MCF 10A (cell line): ENCODE data around the gene GYG2. TPM values are rescaled to one million over a fixed set of nuclear protein-coding genes. Genes with fewer than 3 reads are reported as not detected.
"Not testable (repeated sequence)": the region's sequence is repeated elsewhere in the genome, so short reads cannot be mapped to it uniquely, and the experiment has no call there.

Experiments
- BruUV-seq: library from RNA; stranded (reverse); fragments of 400-500 nt; replicated peaks from 2 replicates; lab custom pipeline; 2021; lab: Mats Ljungman, UMichigan
- CTCF ChIA-PET: fragments of 300-600 bp; sonication (Branson Sonifier 250); formaldehyde crosslinking; extraction: SDS; loops from one replicate; lab custom pipeline; 2021; ENCODE audit warnings: antibody characterized with exemption, inconsistent platforms; lab: Yijun Ruan, JAX
- POLR2A ChIA-PET: fragments of 300-600, 350-650 bp; sonication (Branson Sonifier 250); formaldehyde crosslinking; extraction: SDS; loops from one replicate; lab custom pipeline; 2020; ENCODE audit warnings: antibody characterized with exemption, inconsistent platforms; lab: Yijun Ruan, JAX
- DNase-seq: peaks from one replicate; pipeline ENCODE4 v3.0.0-alpha.2; 2018; ENCODE audit not compliant: unreplicated experiment
- H3K27ac Mint-ChIP-seq: one replicate; pipeline ENCODE4 v1.8.0; 2022; ENCODE audit warnings: mild to moderate bottlenecking, low read depth, mixed read lengths; ENCODE audit not compliant: unreplicated experiment
- H3K27me3 Mint-ChIP-seq: one replicate; pipeline ENCODE4 v1.8.0; 2022; ENCODE audit warnings: mixed read lengths; ENCODE audit not compliant: insufficient read depth, unreplicated experiment
- H3K36me3 Mint-ChIP-seq: one replicate; pipeline ENCODE4 v1.8.0; 2022; ENCODE audit warnings: mild to moderate bottlenecking, moderate library complexity, mixed read lengths; ENCODE audit not compliant: insufficient read depth, unreplicated experiment
- H3K4me1 Mint-ChIP-seq: one replicate; pipeline ENCODE4 v1.8.0; 2022; ENCODE audit warnings: mixed read lengths; ENCODE audit not compliant: insufficient read depth, unreplicated experiment
- H3K4me3 Mint-ChIP-seq: one replicate; pipeline ENCODE4 v1.8.0; 2022; ENCODE audit warnings: mild to moderate bottlenecking, moderate library complexity, mixed read lengths; ENCODE audit not compliant: unreplicated experiment
- H3K9me3 Mint-ChIP-seq: one replicate; pipeline ENCODE4 v1.8.0; 2022; ENCODE audit warnings: mixed read lengths; ENCODE audit not compliant: unreplicated experiment
- intact Hi-C: fragments of 100-400 bp; cut with micrococcal nuclease; formaldehyde crosslinking; loops from 2 replicates; pipeline ENCODE4 v1.14.1; 2022
- total RNA-seq: library from RNA; stranded (reverse); gene quantifications from 2 replicates; pipeline ENCODE4 v1.2.3, GENCODE V29; 2022
- TF ChIP-seq, protein P1 (sequence below): fragments of 200-600 bp; IDR thresholded peaks from one replicate; pipeline ENCODE4 v1.8.0; 2022; ENCODE audit warnings: antibody characterized with exemption, mild to moderate bottlenecking; ENCODE audit not compliant: unreplicated experiment

GYG2 gene
- total RNA-seq, 1 experiment from 2014 or later = not detected

DNA sequence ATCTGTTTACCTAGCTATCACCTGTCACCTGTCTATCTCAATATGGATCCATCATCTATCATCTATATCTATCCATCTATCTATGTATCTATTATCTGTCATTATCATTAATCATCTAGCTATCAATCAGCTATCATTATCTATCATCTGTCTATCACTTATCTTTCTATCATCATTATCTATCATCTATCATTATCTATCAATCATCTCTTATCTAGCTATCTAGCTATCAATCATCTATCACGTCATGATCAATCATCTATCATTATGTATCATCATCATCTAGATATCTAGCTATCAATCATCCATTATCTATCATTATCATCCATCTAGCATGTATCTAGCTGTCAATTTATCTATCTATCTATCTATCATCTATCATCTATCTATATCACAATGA, 92.5 kb downstream of the GYG2 start:
- Mint-ChIP-seq H3K9me3 (no peaks in the 10 kb centered on the region), H3K27me3 (peaks cover 11% of the 10 kb centered on the region), H3K4me3 (no peak overlapping the region), H3K36me3 (no peaks in the 10 kb centered on the region), H3K4me1 (no peaks in the 10 kb centered on the region), H3K27ac (no peak overlapping the region)
- CTCF ChIA-PET = no interaction called here
- intact Hi-C loops = no loop called here
- DNase-seq = no peak
- POLR2A ChIA-PET = interaction anchor here (1.2 kb wide), 1 partner anchor 8 kb away, joined by 3 read pairs; the partner anchor contains the start of gene ARSD
- TF ChIP-seq, protein P1, sequence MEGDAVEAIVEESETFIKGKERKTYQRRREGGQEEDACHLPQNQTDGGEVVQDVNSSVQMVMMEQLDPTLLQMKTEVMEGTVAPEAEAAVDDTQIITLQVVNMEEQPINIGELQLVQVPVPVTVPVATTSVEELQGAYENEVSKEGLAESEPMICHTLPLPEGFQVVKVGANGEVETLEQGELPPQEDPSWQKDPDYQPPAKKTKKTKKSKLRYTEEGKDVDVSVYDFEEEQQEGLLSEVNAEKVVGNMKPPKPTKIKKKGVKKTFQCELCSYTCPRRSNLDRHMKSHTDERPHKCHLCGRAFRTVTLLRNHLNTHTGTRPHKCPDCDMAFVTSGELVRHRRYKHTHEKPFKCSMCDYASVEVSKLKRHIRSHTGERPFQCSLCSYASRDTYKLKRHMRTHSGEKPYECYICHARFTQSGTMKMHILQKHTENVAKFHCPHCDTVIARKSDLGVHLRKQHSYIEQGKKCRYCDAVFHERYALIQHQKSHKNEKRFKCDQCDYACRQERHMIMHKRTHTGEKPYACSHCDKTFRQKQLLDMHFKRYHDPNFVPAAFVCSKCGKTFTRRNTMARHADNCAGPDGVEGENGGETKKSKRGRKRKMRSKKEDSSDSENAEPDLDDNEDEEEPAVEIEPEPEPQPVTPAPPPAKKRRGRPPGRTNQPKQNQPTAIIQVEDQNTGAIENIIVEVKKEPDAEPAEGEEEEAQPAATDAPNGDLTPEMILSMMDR = no peak
- no TSS peak for BruUV-seq

DNA sequence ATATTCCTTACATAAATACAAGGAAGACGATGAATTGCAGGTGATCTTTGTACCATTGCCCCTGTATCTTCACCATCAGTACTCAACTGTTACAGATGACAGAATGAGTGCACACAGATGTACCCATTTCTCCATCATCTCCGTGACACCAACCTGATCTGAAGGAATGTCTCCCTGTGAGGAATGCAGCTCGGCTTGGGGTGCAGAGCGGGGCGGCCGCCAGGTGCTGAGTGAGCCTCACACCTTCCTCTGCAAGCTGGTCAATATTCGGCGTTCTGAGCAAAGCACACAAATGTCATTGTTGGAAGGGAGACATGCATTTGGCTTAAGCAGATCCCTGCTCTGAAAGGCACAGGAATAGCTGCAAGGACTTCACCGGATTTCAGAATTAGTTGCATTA, 93.0 kb downstream of the GYG2 start:
- H3K36me3 Mint-ChIP-seq = no peaks in the 10 kb centered on the region
- H3K9me3 Mint-ChIP-seq = no peaks in the 10 kb centered on the region
- H3K4me1 Mint-ChIP-seq = no peaks in the 10 kb centered on the region
- BruUV-seq = no TSS peak
- peaks cover 11% of the 10 kb centered on the region for H3K27me3 Mint-ChIP-seq
- no peak overlapping the region for H3K27ac Mint-ChIP-seq
- TF ChIP-seq, protein P1 = no peak
- H3K4me3 Mint-ChIP-seq = no peak overlapping the region
- DNase-seq = no peak
- POLR2A ChIA-PET = interaction anchor here (1.2 kb wide), 1 partner anchor 8 kb away, joined by 3 read pairs; the partner anchor contains the start of gene ARSD
- intact Hi-C loops = no loop called here
- CTCF ChIA-PET = interaction anchor here (0.6 to 0.7 kb wide), 2 partner anchors 9 to 70 kb away, joined by 3 read pairs; no protein-coding TSS in a partner anchor

DNA sequence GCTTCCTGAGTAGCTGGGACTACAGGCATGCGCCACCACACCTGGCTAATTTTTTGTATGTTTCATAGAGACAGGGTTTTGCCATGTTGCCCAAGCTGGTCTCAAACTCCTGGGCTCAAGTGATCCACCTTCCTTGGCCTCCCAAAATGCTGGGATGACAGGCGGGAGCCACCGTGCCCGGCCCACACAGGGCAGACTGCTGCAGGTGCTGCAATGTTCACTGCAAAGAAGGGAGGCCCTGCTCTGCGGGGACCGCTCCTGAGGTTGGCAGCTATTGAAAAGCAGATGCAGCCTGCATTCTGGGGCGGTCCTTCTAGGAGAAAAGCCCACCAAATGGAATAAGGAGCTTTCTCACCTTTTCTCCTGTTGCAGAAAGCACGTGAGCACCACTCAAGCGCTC, 95.4 kb downstream of the GYG2 start:
- no peaks in the 10 kb centered on the region for H3K9me3 Mint-ChIP-seq
- H3K27me3 Mint-ChIP-seq = peaks cover 11% of the 10 kb centered on the region
- no peak overlapping the region for H3K27ac Mint-ChIP-seq
- TF ChIP-seq, protein P1 = no peak
- H3K4me3 Mint-ChIP-seq = no peak overlapping the region
- intact Hi-C loops = no loop called here
- ChIA-PET CTCF (no interaction called here), POLR2A (no interaction called here)
- no TSS peak for BruUV-seq
- DNase-seq = no peak
- H3K4me1 Mint-ChIP-seq = no peaks in the 10 kb centered on the region
- H3K36me3 Mint-ChIP-seq = no peaks in the 10 kb centered on the region

DNA sequence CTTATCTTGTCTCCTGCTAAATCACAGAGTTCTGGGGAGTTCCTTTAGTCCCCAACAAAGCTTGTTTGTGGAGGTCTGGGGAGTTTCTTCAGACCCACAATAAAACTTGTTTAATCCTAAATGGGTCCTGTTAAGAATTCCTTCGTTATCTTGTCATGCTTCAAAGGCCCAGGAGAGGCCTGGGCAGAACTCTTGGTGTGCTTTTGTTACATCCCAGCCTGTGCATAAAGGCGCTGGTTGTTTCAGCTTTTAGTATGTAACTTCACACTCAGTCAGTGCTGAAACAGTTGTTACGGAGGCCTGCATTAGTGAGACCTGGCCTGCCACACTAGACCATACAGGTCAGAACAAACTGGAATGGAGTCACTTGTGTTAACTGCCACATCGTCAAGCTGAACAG, 97.5 kb downstream of the GYG2 start:
- H3K4me3 Mint-ChIP-seq, H3K27ac Mint-ChIP-seq, H3K4me1 Mint-ChIP-seq, POLR2A ChIA-PET, H3K36me3 Mint-ChIP-seq, intact Hi-C loops, H3K27me3 Mint-ChIP-seq, DNase-seq, H3K9me3 Mint-ChIP-seq, BruUV-seq: not testable (repeated sequence)
- CTCF ChIA-PET = interaction anchor here (0.5 kb wide), 1 partner anchor 30 kb away, joined by 3 read pairs; no protein-coding TSS in a partner anchor
